Measurements from ENCODE around the gene HOXA7. TPM values are rescaled to one million over a fixed set of nuclear protein-coding genes. Genes with fewer than 3 reads are reported as not detected.
A peak's percentile ranks its signal among the peaks of the same experiment; 100 is the strongest.

HOXA7 gene
- total RNA-seq, 4 donors from 2014 or later = 7.0 to 22.9 (median 12.8) TPM

- in situ Hi-C loops (cut with MboI; ENCODE audit: low pct_ligation_motif_present in 1 of 4, low pct_unique_long_range_greater_than_20kb in 1 of 4, low sequenced_read_pairs in 3 of 4) = loop anchor here in 3 of 4 donors (10.0 to 25.0 kb wide), 2 partner anchors 1322 to 1330 kb away; no protein-coding TSS in a partner anchor
- Histone ChIP-seq H3K27ac (peak overlapping the region; percentile 95 to 99 (median 98)), H3K4me1 (peaks cover 22 to 67% (median 54%) of the 10 kb centered on the region in 4 donors), H3K36me3 (no peaks in the 10 kb centered on the region), H3K27me3 (peaks cover 61% of the 10 kb centered on the region), H3K9me3 (no peaks in the 10 kb centered on the region), H3K4me3 (peak overlapping the region; percentile 56 to 79 (median 70))
- peak; percentile 67 for DNase-seq
- TF ChIP-seq POLR2AphosphoS5 (IDR thresholded peaks at IDR 0.05) (peak; percentile 29 to 92 (median 61)), POLR2A (IDR thresholded peaks at IDR 0.05) (peak; percentile 72)
- TF ChIP-seq, protein P1, sequence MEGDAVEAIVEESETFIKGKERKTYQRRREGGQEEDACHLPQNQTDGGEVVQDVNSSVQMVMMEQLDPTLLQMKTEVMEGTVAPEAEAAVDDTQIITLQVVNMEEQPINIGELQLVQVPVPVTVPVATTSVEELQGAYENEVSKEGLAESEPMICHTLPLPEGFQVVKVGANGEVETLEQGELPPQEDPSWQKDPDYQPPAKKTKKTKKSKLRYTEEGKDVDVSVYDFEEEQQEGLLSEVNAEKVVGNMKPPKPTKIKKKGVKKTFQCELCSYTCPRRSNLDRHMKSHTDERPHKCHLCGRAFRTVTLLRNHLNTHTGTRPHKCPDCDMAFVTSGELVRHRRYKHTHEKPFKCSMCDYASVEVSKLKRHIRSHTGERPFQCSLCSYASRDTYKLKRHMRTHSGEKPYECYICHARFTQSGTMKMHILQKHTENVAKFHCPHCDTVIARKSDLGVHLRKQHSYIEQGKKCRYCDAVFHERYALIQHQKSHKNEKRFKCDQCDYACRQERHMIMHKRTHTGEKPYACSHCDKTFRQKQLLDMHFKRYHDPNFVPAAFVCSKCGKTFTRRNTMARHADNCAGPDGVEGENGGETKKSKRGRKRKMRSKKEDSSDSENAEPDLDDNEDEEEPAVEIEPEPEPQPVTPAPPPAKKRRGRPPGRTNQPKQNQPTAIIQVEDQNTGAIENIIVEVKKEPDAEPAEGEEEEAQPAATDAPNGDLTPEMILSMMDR (IDR thresholded peaks at IDR 0.05) = no peak
- 3% methylated on average over 36 of the region's 72 CpGs; no CpG with 5 or more reads in 1 of the 2 donors for WGBS, 2 donors (ENCODE audit: low coverage in 1 of 2)
- intact Hi-C loops (cut with DNase I; ENCODE audit: low total_unique reads) = loop anchor here (5.0 kb wide), 1 partner anchor 833 kb away; no protein-coding TSS in a partner anchor
These were observed 28.0 kb upstream of the HOXA7 start for GRCh38 chr7:27184337-27185012.

DNA sequence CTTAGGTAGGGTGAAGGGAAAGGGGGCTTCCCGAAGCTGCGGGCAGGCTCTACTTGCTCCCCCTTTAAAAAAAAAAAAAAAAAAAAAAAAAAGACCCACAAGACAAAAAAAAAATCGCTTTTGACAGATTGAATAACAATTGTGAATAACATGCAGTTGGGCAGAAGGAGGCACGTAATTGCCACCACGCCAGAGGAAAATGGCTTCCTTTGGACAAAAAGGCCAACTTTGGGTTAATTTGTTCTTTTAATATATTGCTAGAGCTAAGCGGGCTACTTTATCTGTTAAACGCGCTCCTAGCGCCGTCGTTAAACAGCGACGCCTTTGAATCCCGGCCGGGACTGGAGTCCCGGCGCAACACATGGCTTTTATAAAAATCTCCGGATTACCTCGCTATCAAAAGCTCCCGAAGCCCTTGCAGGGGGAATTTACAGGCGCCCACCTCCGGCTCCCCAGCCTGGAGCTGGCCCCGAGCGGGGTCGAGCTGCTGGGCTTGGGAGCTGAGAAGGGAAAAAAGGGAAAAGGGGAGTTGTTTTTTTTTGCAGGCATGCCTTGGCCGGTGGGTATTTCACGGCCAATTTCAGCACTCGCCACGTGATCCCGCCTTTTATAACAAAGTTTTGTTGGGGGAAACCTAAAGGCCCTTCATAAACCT, 27.3 kb upstream of the HOXA7 start:
- TF ChIP-seq EP300 (IDR thresholded peaks at IDR 0.05; ENCODE audit: low read depth) (no peak), POLR2AphosphoS5 (IDR thresholded peaks at IDR 0.05) (no peak), POLR2A (IDR thresholded peaks at IDR 0.05) (no peak)
- TF ChIP-seq, protein P1 (IDR thresholded peaks at IDR 0.05) = no peak
- no peaks in the 10 kb centered on the region for H3K36me3 ChIP-seq
- H3K4me1 ChIP-seq = peaks cover 21 to 60% (median 48%) of the 10 kb centered on the region in 4 donors
- H3K27ac ChIP-seq = peak overlapping the region; percentile 95 to 99 (median 98)
- peak; percentile 24 for DNase-seq
- peak overlapping the region; percentile 56 to 79 (median 70) for H3K4me3 ChIP-seq
- peaks cover 56% of the 10 kb centered on the region for H3K27me3 ChIP-seq
- 1 to 4% methylated on average over 4 to 30 of the region's 30 CpGs for WGBS, 2 donors (ENCODE audit: low coverage in 1 of 2)
- in situ Hi-C loops (cut with MboI; ENCODE audit: low pct_ligation_motif_present in 1 of 4, low pct_unique_long_range_greater_than_20kb in 1 of 4, low sequenced_read_pairs in 3 of 4) = loop anchor here in 3 of 4 donors (10.0 to 25.0 kb wide), 2 partner anchors 1322 to 1329 kb away; no protein-coding TSS in a partner anchor
- H3K9me3 ChIP-seq = no peaks in the 10 kb centered on the region
- intact Hi-C loops (cut with DNase I; ENCODE audit: low total_unique reads) = no loop called here

- no peak for TF ChIP-seq POLR2AphosphoS5 (IDR thresholded peaks at IDR 0.05)
- TF ChIP-seq, protein P1 (IDR thresholded peaks at IDR 0.05) = no peak
- no peak for TF ChIP-seq POLR2A (IDR thresholded peaks at IDR 0.05)
- TF ChIP-seq EP300 (IDR thresholded peaks at IDR 0.05; ENCODE audit: low read depth) = no peak
- intact Hi-C loops (cut with DNase I; ENCODE audit: low total_unique reads) = no loop called here
- peak; percentile 20 for DNase-seq
- H3K4me1 ChIP-seq = peaks cover 21 to 53% (median 42%) of the 10 kb centered on the region in 4 donors
- H3K4me3 ChIP-seq = peak overlapping the region; percentile 56 to 79 (median 70)
- WGBS, 2 donors (ENCODE audit: low coverage in 1 of 2) = 7 to 50% methylated on average over 1 to 36 of the region's 39 CpGs
- in situ Hi-C loops (cut with MboI; ENCODE audit: low pct_ligation_motif_present in 1 of 4, low pct_unique_long_range_greater_than_20kb in 1 of 4, low sequenced_read_pairs in 3 of 4) = loop anchor here in 3 of 4 donors (10.0 to 25.0 kb wide), 2 partner anchors 1321 to 1328 kb away; no protein-coding TSS in a partner anchor
- H3K9me3 ChIP-seq = no peaks in the 10 kb centered on the region
- no peaks in the 10 kb centered on the region for H3K36me3 ChIP-seq
- H3K27ac ChIP-seq = peak overlapping the region; percentile 95 to 99 (median 98)
- peaks cover 49% of the 10 kb centered on the region for H3K27me3 ChIP-seq
These were observed 26.6 kb upstream of the HOXA7 start for GRCh38 chr7:27182861-27183681.
